GM12878 (cell line): Measurements from ENCODE around the gene RBM4B. TPM values are rescaled to one million over a fixed set of nuclear protein-coding genes. Genes with fewer than 3 reads are reported as not detected.

Experiments used
- ATAC-seq: fragments of 200-7000 bp; cut with Tn5 transposase; 3 replicates; pipeline ENCODE4 v1.9.1; 2020; ENCODE audit warnings: mild to moderate bottlenecking, moderate library complexity
- BruUV-seq: library from RNA; stranded (reverse); fragments of 400-500 nt; replicated peaks from 2 replicates; lab custom pipeline; 2021; lab: Mats Ljungman, UMichigan
- CTCF ChIA-PET: fragments of 300-600 bp; sonication (Branson Sonifier 250); formaldehyde crosslinking; extraction: SDS; loops from one replicate; lab custom pipeline; 2021; ENCODE audit warnings: inconsistent platforms; lab: Yijun Ruan, JAX
- POLR2A ChIA-PET: fragments of 350-600 bp; formaldehyde crosslinking; extraction: SDS; loops from one replicate; lab custom pipeline; 2021; ENCODE audit warnings: inconsistent platforms; lab: Charles Lee
- RAD21 ChIA-PET: fragments of 300-600 bp; sonication (Branson Sonifier 250); formaldehyde crosslinking; loops from one replicate; lab custom pipeline; 2023; ENCODE audit warnings: antibody characterized with exemption; ENCODE audit not compliant: unreplicated experiment; lab: Charles Lee
- SMC1A ChIA-PET: fragments of 300-600 bp; sonication (Branson Sonifier 250); formaldehyde crosslinking; loops from one replicate; lab custom pipeline; 2023; ENCODE audit not compliant: unreplicated experiment, uncharacterized antibody; lab: Charles Lee
- DNase-seq: peaks from one replicate; pipeline ENCODE4 v3.0.0-alpha.2; 2011; ENCODE audit warnings: low read depth, low spot score
- FAIRE-seq: peaks from 3 replicates; lab custom pipeline; 2011; peaks lifted over from hg19 to GRCh38; lab: Jason Lieb, UNC
- H2AFZ ChIP-seq: 2 replicates; pipeline ENCODE4 v1.6.0; 2011; ENCODE audit warnings: low read depth, low read length, control low read depth; ENCODE audit not compliant: control insufficient read depth
- H3K27ac ChIP-seq: 2 replicates; pipeline ENCODE4 v1.5.1; 2011; ENCODE audit warnings: control low read depth; ENCODE audit not compliant: control insufficient read depth, insufficient read depth
- H3K27me3 ChIP-seq, 2 experiments: replicated peaks in 1 of 2; 2 replicates each; pipeline versions ENCODE4 v1.6.0 to v1.6.1; 2011; ENCODE audit warnings: low read length in 1 of 2; ENCODE audit not compliant: control insufficient read depth in 2 of 2, insufficient read depth in 2 of 2
- H3K36me3 ChIP-seq, 2 experiments: 2 replicates each; pipeline ENCODE4 v1.5.1; 2011; ENCODE audit warnings: low read length in 1 of 2; ENCODE audit not compliant: control insufficient read depth in 2 of 2, insufficient read depth in 2 of 2
- H3K4me1 ChIP-seq: 2 replicates; pipeline ENCODE4 v1.6.1; 2011; ENCODE audit warnings: mild to moderate bottlenecking, low read length, moderate library complexity, mixed read lengths; ENCODE audit not compliant: control insufficient read depth, insufficient read depth
- H3K4me2 ChIP-seq: 2 replicates; pipeline ENCODE4 v1.6.0; 2011; ENCODE audit warnings: control low read depth; ENCODE audit not compliant: control insufficient read depth, insufficient read depth
- H3K4me3 ChIP-seq: fragments of 200-600 bp; sonication (generic); 2 replicates; pipeline ENCODE4 v1.5.1; 2016
- H3K79me2 ChIP-seq: 2 replicates; pipeline ENCODE4 v1.6.0; 2011; ENCODE audit warnings: low read length; ENCODE audit not compliant: control insufficient read depth, insufficient read depth
- H3K9ac ChIP-seq: 2 replicates; pipeline ENCODE4 v1.8.0; 2011; ENCODE audit warnings: low read length, control low read depth, mixed read lengths; ENCODE audit not compliant: control insufficient read depth, insufficient read depth
- H3K9me3 ChIP-seq: replicated peaks from 3 replicates; pipeline ENCODE4 v1.5.1; 2011; ENCODE audit warnings: mild to moderate bottlenecking, low read length; ENCODE audit not compliant: control insufficient read depth, insufficient read depth
- H4K20me1 ChIP-seq: 2 replicates; pipeline ENCODE4 v1.6.0; 2011; ENCODE audit not compliant: control insufficient read depth, insufficient read depth
- IKZF1 ChIP-seq: fragments of 450-650 bp; conservative IDR thresholded peaks from 2 replicates; pipeline ENCODE4 v1.6.1; 2017; ENCODE audit warnings: antibody characterized with exemption, mild to moderate bottlenecking
- IKZF2 ChIP-seq, 2 experiments: fragments of 450-650 bp; IDR thresholded peaks; 2 replicates each; pipeline ENCODE4 v1.6.1; 2017; ENCODE audit warnings: mild to moderate bottlenecking in 2 of 2, moderate library complexity in 2 of 2
- IRF4 ChIP-seq: IDR thresholded peaks from 2 replicates; pipeline ENCODE4 v1.6.1; 2011; ENCODE audit warnings: low read depth, low read length
- MXI1 ChIP-seq: fragments of 150-350 bp; IDR thresholded peaks from 2 replicates; pipeline ENCODE4 v1.6.1; 2011; ENCODE audit warnings: low read depth, mild to moderate bottlenecking, inconsistent platforms, low read length, improper control_type of control experiment
- NFYA ChIP-seq: IDR thresholded peaks from 2 replicates; pipeline ENCODE4 v1.6.1; 2011; ENCODE audit warnings: low read depth, mild to moderate bottlenecking, low read length, improper control_type of control experiment, borderline replicate concordance
- NR2F1 ChIP-seq: fragments of 450-650 bp; conservative IDR thresholded peaks from 2 replicates; pipeline ENCODE4 v1.6.1; 2017; ENCODE audit warnings: mild to moderate bottlenecking
- PAX8 ChIP-seq: fragments of 450-650 bp; IDR thresholded peaks from 2 replicates; pipeline ENCODE4 v1.6.1; 2017; ENCODE audit warnings: mild to moderate bottlenecking, moderate library complexity
- RAD21 ChIP-seq: IDR thresholded peaks from 2 replicates; pipeline ENCODE4 v1.6.1; 2011; ENCODE audit warnings: mild to moderate bottlenecking, low read depth, low read length, moderate library complexity; ENCODE audit not compliant: insufficient read depth
- SIX5 ChIP-seq: IDR thresholded peaks from 2 replicates; pipeline ENCODE4 v1.6.1; 2011; ENCODE audit warnings: mild to moderate bottlenecking, low read depth, low read length, moderate library complexity; ENCODE audit not compliant: severe bottlenecking
- SMARCA5 ChIP-seq: fragments of 450-650 bp; IDR thresholded peaks from 2 replicates; pipeline ENCODE4 v1.6.1; 2017; ENCODE audit warnings: mild to moderate bottlenecking
- SRF ChIP-seq, 2 experiments: IDR thresholded peaks; 2 replicates each; pipeline ENCODE4 v1.6.1; 2011; ENCODE audit warnings: low read depth in 2 of 2, low read length in 2 of 2, mild to moderate bottlenecking in 1 of 2, moderate library complexity in 1 of 2
- STAT1 ChIP-seq: fragments of 450-650 bp; conservative IDR thresholded peaks from 2 replicates; pipeline ENCODE4 v1.6.1; 2014; ENCODE audit warnings: antibody characterized with exemption, mild to moderate bottlenecking
- TAF1 ChIP-seq: IDR thresholded peaks from 2 replicates; pipeline ENCODE4 v1.6.1; 2011; ENCODE audit warnings: mild to moderate bottlenecking, low read depth, low read length, borderline replicate concordance
- TCF3 ChIP-seq: IDR thresholded peaks from 2 replicates; pipeline ENCODE4 v1.6.1; 2012; ENCODE audit warnings: low read depth, mild to moderate bottlenecking, low read length, borderline replicate concordance; ENCODE audit not compliant: insufficient read depth
- ZNF622 ChIP-seq: fragments of 450-650 bp; IDR thresholded peaks from 2 replicates; pipeline ENCODE4 v1.6.1; 2017; ENCODE audit warnings: mild to moderate bottlenecking, inconsistent platforms
- WGBS: methylation state at CpG from one replicate; pipeline ENCODE4 v1.1.6; 2016; ENCODE audit warnings: low lambda C conversion rate; ENCODE audit not compliant: insufficient replicate concordance, insufficient coverage; ENCODE audit errors: missing lambda C conversion rate; 5-methylcytosine and 5-hydroxymethylcytosine counted together
- in situ Hi-C: fragments of 300-500 bp; cut with MboI; formaldehyde crosslinking; loops from 9 replicates; pipeline ENCODE4 v1.14.3; 2018; ENCODE audit warnings: mixed read lengths
- intact Hi-C: fragments of 100-400 bp; cut with micrococcal nuclease; formaldehyde crosslinking; loops from one replicate; pipeline ENCODE4 v1.14.2; 2022; ENCODE audit not compliant: unreplicated experiment
- polyA plus RNA-seq, 11 experiments: library from polyadenylated mRNA; depleted of rRNA in 4 of 11; unstranded in 6 of 11; stranded (reverse) in 5 of 11; fragments of >200 nt; fragmentation: Nextera tagmentation in 4 of 11; fragmentation: Illumina TruSeq in 1 of 11; extraction: Ambion mirVana in 4 of 11; extraction: Trizol in 1 of 11; gene quantifications; 1 replicate in 1 of 11; 2 replicates in 10 of 11; pipeline versions ENCODE4 v1.2.1 to v1.2.3, GENCODE V29; 2011 to 2016; ENCODE audit warnings: inconsistent platforms in 2 of 11, missing spikeins in 2 of 11, low read depth in 1 of 11
- total RNA-seq, 4 experiments: library from RNA; depleted of rRNA in 3 of 4; stranded (reverse); fragments of >200 nt in 3 of 4; fragmentation: Illumina TruSeq in 1 of 4; extraction: Trizol in 1 of 4; gene quantifications; 2 replicates each; pipeline versions ENCODE4 v1.2.1 to v1.2.3, GENCODE V29; 2013 to 2021
- TF ChIP-seq, protein P1 (sequence below): fragments of 450-650 bp; formaldehyde crosslinking; IDR thresholded peaks from 2 replicates; pipeline ENCODE4 v1.4.0; 2022; ENCODE audit warnings: mild to moderate bottlenecking, moderate library complexity
- TF ChIP-seq, protein P2 (sequence below): IDR thresholded peaks from 2 replicates; pipeline ENCODE4 v1.6.1; 2012; ENCODE audit warnings: low read depth, low read length, improper control_type of control experiment
- TF ChIP-seq, protein P3 (sequence below): IDR thresholded peaks from 2 replicates; pipeline ENCODE4 v1.6.1; 2011; ENCODE audit warnings: low read depth, low read length, improper control_type of control experiment, borderline replicate concordance

RBM4B gene
- total and polyA plus RNA-seq, 10 of the 15 experiments (the other 5 are each of a cell fraction or from before 2014, with no cell fraction given), result 16.1 to 37.0 (median 21.6) TPM

DNA sequence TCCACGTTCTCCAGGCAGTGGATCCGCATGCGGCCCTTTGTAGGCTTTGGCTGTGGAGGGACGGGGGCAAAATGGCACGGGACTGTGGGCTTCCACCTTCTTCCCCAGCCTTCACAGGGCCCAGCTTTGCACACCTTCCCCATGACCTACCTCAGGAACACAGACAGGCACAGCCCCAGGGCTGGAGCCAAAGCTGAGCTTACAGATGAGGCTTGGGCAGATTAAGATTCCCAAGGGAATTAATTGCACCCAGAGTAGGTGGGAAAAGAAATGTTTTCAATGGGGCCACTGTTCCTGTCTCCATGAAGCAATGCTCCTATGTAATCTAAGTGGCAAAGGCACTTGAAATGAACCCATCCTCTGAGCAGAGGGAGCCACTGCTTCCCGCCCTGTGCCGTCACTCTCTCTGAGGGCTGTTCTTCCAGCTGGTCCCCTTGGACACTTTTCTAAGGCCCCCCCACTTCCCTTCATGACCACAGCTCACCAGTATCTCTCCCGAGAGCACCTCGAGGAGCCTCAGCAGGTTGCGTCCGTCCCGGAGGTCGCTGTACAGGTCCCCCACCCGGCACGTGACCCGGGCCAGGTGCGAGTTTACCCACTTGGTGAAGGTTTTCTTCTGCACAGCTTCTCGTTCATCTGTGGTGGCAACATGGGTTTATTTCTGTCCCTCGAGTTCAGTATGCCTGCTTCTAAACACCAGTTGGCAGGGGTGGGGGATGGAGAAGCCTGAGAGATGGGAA, 37.8 kb upstream of the RBM4B start:
- RAD21 ChIA-PET, result no interaction called here
- Histone ChIP-seq H3K4me3 (no peak overlapping the region), H3K27me3 (no peaks in the 10 kb centered on the region; a peak in 1 of 4 replicates), H3K27ac (no peak overlapping the region), H3K4me1 (no peaks in the 10 kb centered on the region), H4K20me1 (no peaks in the 10 kb centered on the region), H3K36me3 (no peaks in the 10 kb centered on the region), H3K9ac (no peak overlapping the region), H3K79me2 (no peaks in the 10 kb centered on the region), H3K9me3 (no peaks in the 10 kb centered on the region), H2AFZ (no peak overlapping the region), H3K4me2 (no peak overlapping the region)
- ATAC-seq, result no peak
- CTCF ChIA-PET, result no interaction called here
- in situ Hi-C loops, result no loop called here
- no TSS peak for BruUV-seq
- no peak for FAIRE-seq
- TF ChIP-seq MXI1 (no peak), SIX5 (no peak), IKZF2 (IDR thresholded peaks at IDR 0.05) (no peak), SRF (IDR thresholded peaks at IDR 0.05; ENCODE audit: low read depth in 2 of 2, low read length in 2 of 2) (no peak), IKZF1 (no peak), IRF4 (no peak), NFYA (no peak), STAT1 (no peak), SMARCA5 (no peak), ZNF622 (no peak), NR2F1 (no peak), TAF1 (no peak), PAX8 (no peak), TCF3 (no peak), RAD21 (no peak)
- TF ChIP-seq, protein P1, sequence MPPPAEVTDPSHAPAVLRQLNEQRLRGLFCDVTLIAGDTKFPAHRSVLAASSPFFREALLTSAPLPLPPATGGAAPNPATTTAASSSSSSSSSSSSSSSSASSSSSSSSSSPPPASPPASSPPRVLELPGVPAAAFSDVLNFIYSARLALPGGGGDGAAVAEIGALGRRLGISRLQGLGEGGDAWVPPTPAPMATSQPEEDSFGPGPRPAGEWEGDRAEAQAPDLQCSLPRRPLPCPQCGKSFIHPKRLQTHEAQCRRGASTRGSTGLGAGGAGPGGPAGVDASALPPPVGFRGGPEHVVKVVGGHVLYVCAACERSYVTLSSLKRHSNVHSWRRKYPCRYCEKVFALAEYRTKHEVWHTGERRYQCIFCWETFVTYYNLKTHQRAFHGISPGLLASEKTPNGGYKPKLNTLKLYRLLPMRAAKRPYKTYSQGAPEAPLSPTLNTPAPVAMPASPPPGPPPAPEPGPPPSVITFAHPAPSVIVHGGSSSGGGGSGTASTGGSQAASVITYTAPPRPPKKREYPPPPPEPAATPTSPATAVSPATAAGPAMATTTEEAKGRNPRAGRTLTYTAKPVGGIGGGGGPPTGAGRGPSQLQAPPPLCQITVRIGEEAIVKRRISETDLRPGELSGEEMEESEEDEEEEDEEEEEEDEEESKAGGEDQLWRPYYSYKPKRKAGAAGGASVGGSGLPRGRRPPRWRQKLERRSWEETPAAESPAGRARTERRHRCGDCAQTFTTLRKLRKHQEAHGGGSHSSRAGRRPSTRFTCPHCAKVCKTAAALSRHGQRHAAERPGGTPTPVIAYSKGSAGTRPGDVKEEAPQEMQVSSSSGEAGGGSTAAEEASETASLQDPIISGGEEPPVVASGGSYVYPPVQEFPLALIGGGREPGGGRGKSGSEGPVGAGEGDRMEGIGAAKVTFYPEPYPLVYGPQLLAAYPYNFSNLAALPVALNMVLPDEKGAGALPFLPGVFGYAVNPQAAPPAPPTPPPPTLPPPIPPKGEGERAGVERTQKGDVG, result no peak
- TF ChIP-seq, protein P2, sequence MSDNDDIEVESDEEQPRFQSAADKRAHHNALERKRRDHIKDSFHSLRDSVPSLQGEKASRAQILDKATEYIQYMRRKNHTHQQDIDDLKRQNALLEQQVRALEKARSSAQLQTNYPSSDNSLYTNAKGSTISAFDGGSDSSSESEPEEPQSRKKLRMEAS, result no peak
- TF ChIP-seq, protein P3, sequence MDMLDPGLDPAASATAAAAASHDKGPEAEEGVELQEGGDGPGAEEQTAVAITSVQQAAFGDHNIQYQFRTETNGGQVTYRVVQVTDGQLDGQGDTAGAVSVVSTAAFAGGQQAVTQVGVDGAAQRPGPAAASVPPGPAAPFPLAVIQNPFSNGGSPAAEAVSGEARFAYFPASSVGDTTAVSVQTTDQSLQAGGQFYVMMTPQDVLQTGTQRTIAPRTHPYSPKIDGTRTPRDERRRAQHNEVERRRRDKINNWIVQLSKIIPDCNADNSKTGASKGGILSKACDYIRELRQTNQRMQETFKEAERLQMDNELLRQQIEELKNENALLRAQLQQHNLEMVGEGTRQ, result no peak
- intact Hi-C loops, result no loop called here
- POLR2A ChIA-PET, result no interaction called here
- WGBS, result 48% methylated on average over 19 of the region's 19 CpGs
- no peak for DNase-seq
- SMC1A ChIA-PET, result no interaction called here
